Left lung (tissue), 10 donors: ENCODE measurements around the gene TCF7L1. TPM values are rescaled to one million over a fixed set of nuclear protein-coding genes. Genes with fewer than 3 reads are reported as not detected.
A peak's percentile ranks its signal among the peaks of the same experiment; 100 is the strongest.
"Not testable (repeated sequence)": the region's sequence is repeated elsewhere in the genome, so short reads cannot be mapped to it uniquely, and the experiment has no call there.

Source experiments
- ATAC-seq: fragments of 200-7000 bp; cut with Tn5 transposase; one replicate; pipeline ENCODE4 v1.9.1; 2020; ENCODE audit warnings: moderate library complexity
- DNase-seq, 4 donors: peaks; one replicate each; pipeline ENCODE4 v3.0.0-alpha.2; 2013 to 2020
- H3K27ac ChIP-seq, 2 donors: fragments of 200-600 bp; sonication (generic) in 1 of 2; one replicate each; pipeline versions ENCODE4 v1.5.0 to v1.8.0; 2020 to 2021
- H3K27me3 ChIP-seq, 2 donors: fragments of 200-600 bp; sonication (generic) in 1 of 2; one replicate each; pipeline versions ENCODE4 v1.5.0 to v1.8.0; 2020 to 2021
- H3K36me3 ChIP-seq, 2 donors: fragments of 200-600 bp; sonication (generic) in 1 of 2; one replicate each; pipeline versions ENCODE4 v1.5.0 to v1.8.0; 2020 to 2021
- H3K4me1 ChIP-seq, 2 donors: fragments of 200-600 bp; one replicate each; pipeline ENCODE4 v1.8.0; 2021
- H3K4me3 ChIP-seq, 2 donors: fragments of 200-600 bp; sonication (generic) in 1 of 2; one replicate each; pipeline versions ENCODE4 v1.5.0 to v1.8.0; 2020 to 2021; ENCODE audit warnings: mild to moderate bottlenecking in 1 of 2
- H3K9me3 ChIP-seq, 2 donors: fragments of 200-600 bp; sonication (generic) in 1 of 2; one replicate each; pipeline versions ENCODE4 v1.5.0 to v1.8.0; 2020 to 2021
- CTCF ChIP-seq, 2 donors: fragments of 200-600 bp; sonication (generic) in 1 of 2; IDR thresholded peaks; one replicate each; pipeline versions ENCODE4 v1.5.0 to v1.8.0; 2021; ENCODE audit warnings: antibody characterized with exemption in 2 of 2
- intact Hi-C, 2 donors: fragments of 100-400 bp; cut with DNase I; formaldehyde crosslinking; loops; one replicate each; pipeline versions ENCODE4 v1.11.2 to v1.14.2; 2022
- polyA plus RNA-seq, 6 donors: library from polyadenylated mRNA; unstranded; fragments of 120-200 nt; gene quantifications; one replicate each; pipeline ENCODE4 v1.2.1, GENCODE V29; 2013; ENCODE audit not compliant: insufficient read length in 6 of 6
- total RNA-seq, 2 donors: library from RNA; stranded (reverse); fragmentation: NEBNext Ultra II Directional; extraction: Animal tissue kit (Norgen Biotek cat#: 25700); gene quantifications; one replicate each; pipeline ENCODE4 v1.2.1, GENCODE V29; 2021
- donor health status: DM: no; HTN: yes; CAD: no.
- donor health status: DM: no; HTN: no; CAD: no.

The TCF7L1 gene
- total and polyA plus RNA-seq, 8 donors: 16.4 to 63.9 (median 57.5) TPM

GRCh38 chr2:85342156-85342555 is 209.0 kb downstream of the TCF7L1 start:
- H3K4me3 ChIP-seq: no peak overlapping the region
- intact Hi-C loops: no loop called here

GRCh38 chr2:85343207-85343895 is 210.2 kb downstream of the TCF7L1 start:
- H3K36me3 ChIP-seq: peaks cover 0 to 62% of the 10 kb centered on the region in 2 donors
- ATAC-seq, H3K27ac ChIP-seq, DNase-seq, intact Hi-C loops, H3K9me3 ChIP-seq, H3K4me1 ChIP-seq, H3K4me3 ChIP-seq, H3K27me3 ChIP-seq: not testable (repeated sequence)

More at GRCh38 chr2:85342156-85342555, 209.0 kb downstream of the TCF7L1 start:
- Histone ChIP-seq H3K4me1 (no peaks in the 10 kb centered on the region), H3K27me3 (no peaks in the 10 kb centered on the region), H3K9me3 (no peaks in the 10 kb centered on the region), H3K27ac (no peak overlapping the region), H3K36me3 (peaks cover 0 to 50% of the 10 kb centered on the region in 2 donors)
- DNase-seq (no peak), ATAC-seq (no peak)
- TF ChIP-seq CTCF (IDR thresholded peaks at IDR 0.05): no peak

- H3K27ac ChIP-seq: no peak overlapping the region
- ATAC-seq: no peak
Measured at GRCh38 chr2:85344356-85344954, 211.3 kb downstream of the TCF7L1 start.

GRCh38 chr2:85347599-85347998 is 214.4 kb downstream of the TCF7L1 start:
- Histone ChIP-seq H3K4me3 (no peak overlapping the region), H3K36me3 (peaks cover 0 to 89% of the 10 kb centered on the region in 2 donors), H3K27me3 (no peaks in the 10 kb centered on the region), H3K9me3 (no peaks in the 10 kb centered on the region), H3K4me1 (peaks cover 4 to 7% of the 10 kb centered on the region in 2 donors), H3K27ac (no peak overlapping the region)
- DNase-seq: no peak
- no peak for TF ChIP-seq CTCF (IDR thresholded peaks at IDR 0.05)
- intact Hi-C loops: no loop called here
- no peak for ATAC-seq

More at GRCh38 chr2:85344356-85344954, 211.3 kb downstream of the TCF7L1 start:
- intact Hi-C loops: no loop called here
- no peaks in the 10 kb centered on the region for H3K9me3 ChIP-seq
- H3K4me3 ChIP-seq: no peak overlapping the region
- peaks cover 0 to 72% of the 10 kb centered on the region in 2 donors for H3K36me3 ChIP-seq
- no peaks in the 10 kb centered on the region for H3K4me1 ChIP-seq
- TF ChIP-seq CTCF (IDR thresholded peaks at IDR 0.05): no peak
- H3K27me3 ChIP-seq: no peaks in the 10 kb centered on the region
- no peak for DNase-seq

- H3K36me3 ChIP-seq: peaks cover 0 to 53% of the 10 kb centered on the region in 2 donors
- TF ChIP-seq CTCF (IDR thresholded peaks at IDR 0.05): no peak
Measured at GRCh38 chr2:85353876-85354285, 220.7 kb downstream of the TCF7L1 start.

More at GRCh38 chr2:85353876-85354285, 220.7 kb downstream of the TCF7L1 start:
- Histone ChIP-seq H3K4me3 (peak overlapping the region; percentile 86 to 91), H3K4me1 (peaks cover 9 to 60% of the 10 kb centered on the region in 2 donors), H3K9me3 (no peaks in the 10 kb centered on the region), H3K27me3 (no peaks in the 10 kb centered on the region), H3K27ac (peak overlapping the region; percentile 86 to 90)
- peak; percentile 62 for ATAC-seq
- peak in 2 of 4 donors; percentile 7 to 44 for DNase-seq
- intact Hi-C loops: no loop called here
